Ectodermal cell (in vitro differentiated cells): ENCODE data around the gene PPHLN1.

Experiments used
- H3K27ac ChIP-seq: 2 replicates; pipeline ENCODE4 v1.7.0; 2013; ENCODE audit warnings: mild to moderate bottlenecking, low read depth, low read length; ENCODE audit not compliant: insufficient read depth, poor library complexity, severe bottlenecking
- H3K27me3 ChIP-seq: 2 replicates; pipeline ENCODE4 v1.7.0; 2013; ENCODE audit warnings: mild to moderate bottlenecking, low read length; ENCODE audit not compliant: insufficient read depth, control insufficient read depth, poor library complexity, severe bottlenecking
- H3K36me3 ChIP-seq: one replicate; pipeline ENCODE4 v1.7.0; 2013; ENCODE audit warnings: low read length; ENCODE audit not compliant: control insufficient read depth, insufficient read depth
- H3K4me1 ChIP-seq: one replicate; pipeline ENCODE4 v1.7.0; 2013; ENCODE audit warnings: low read length; ENCODE audit not compliant: control insufficient read depth, insufficient read depth
- H3K4me3 ChIP-seq: 2 replicates; pipeline ENCODE4 v1.7.0; 2013; ENCODE audit warnings: low read depth, low read length, control low read depth; ENCODE audit not compliant: insufficient read depth
- H3K9me3 ChIP-seq: 2 replicates; pipeline ENCODE4 v1.7.0; 2013; ENCODE audit warnings: mild to moderate bottlenecking, low read length, moderate library complexity; ENCODE audit not compliant: control insufficient read depth
- WGBS, 2 experiments: methylation state at CpG; one replicate each; pipeline ENCODE4 v1.1.7; 2013; ENCODE audit warnings: missing lambda C conversion rate in 2 of 2; 5-methylcytosine and 5-hydroxymethylcytosine counted together

The PPHLN1 gene

DNA sequence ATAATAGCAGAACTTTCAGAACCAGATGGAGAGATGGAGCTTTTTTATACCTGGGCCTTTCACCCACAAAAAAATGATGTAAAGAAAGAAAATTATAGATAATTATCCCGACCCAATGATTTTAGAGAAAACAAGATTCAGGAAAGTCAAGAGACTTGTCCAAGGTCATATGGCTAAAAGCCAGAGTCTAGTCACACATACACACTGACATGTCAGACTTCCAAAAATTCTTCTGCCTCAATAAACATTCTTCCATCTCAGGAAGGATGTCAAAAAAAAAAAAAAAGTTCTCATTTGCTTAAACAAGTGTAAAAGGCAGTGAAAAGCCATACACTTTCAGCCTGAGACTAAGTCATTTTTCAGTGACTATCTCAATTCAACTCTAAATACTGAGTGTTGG lies 147.6 kb downstream of the PPHLN1 start:
- Histone ChIP-seq H3K4me1 (peaks cover 41% of the 10 kb centered on the region), H3K27me3 (no peaks in the 10 kb centered on the region), H3K36me3 (no peaks in the 10 kb centered on the region), H3K4me3 (no peak overlapping the region), H3K9me3 (no peaks in the 10 kb centered on the region), H3K27ac (no peak overlapping the region)
- 82 to 100% methylated on average over 1 of the region's 1 CpG for WGBS, 2 experiments

DNA sequence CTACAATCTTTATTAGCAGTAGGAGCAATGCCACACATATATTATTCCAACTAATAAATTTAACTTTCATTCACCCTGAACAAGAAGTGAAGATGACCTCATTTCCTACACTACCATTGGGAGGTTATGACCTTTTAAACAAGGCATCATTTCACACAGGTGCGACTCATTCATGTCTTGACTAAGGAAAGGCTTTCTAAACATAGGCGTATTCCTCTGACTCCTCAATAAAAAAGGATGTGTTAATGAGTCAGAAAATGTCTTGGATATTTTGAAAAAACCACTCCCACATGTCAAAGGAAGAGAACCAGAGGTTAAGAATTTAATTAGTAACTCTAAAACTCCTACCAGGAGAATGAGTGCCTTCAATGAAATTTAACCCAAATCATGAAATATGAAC lies 148.4 kb downstream of the PPHLN1 start:
- Histone ChIP-seq H3K36me3 (no peaks in the 10 kb centered on the region), H3K9me3 (no peaks in the 10 kb centered on the region), H3K27ac (peak overlapping the region; percentile 23), H3K4me1 (peaks cover 32% of the 10 kb centered on the region), H3K27me3 (no peaks in the 10 kb centered on the region), H3K4me3 (no peak overlapping the region)
- WGBS, 2 experiments: 85 to 100% methylated on average over 1 to 2 of the region's 2 CpGs

DNA sequence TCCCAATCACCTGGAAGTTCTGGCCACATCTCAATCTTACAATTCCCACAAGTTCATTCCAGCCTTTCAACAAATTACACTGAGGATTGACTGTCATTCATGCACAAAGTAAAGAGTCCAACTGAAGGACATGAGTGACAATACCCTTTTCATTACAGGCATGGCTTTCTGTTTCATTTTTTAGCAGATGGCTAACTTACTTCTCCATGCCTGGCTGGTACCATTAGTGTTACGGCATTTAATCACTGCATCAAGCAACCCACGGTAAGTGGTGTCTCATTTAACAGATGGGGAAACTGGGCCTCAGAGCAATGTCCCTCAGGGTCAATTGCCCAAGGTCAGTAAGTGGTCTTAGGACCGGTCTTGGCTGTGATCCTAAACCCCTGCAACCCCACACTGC lies 149.1 kb downstream of the PPHLN1 start:
- Histone ChIP-seq H3K4me3 (no peak overlapping the region), H3K36me3 (no peaks in the 10 kb centered on the region), H3K4me1 (peaks cover 25% of the 10 kb centered on the region), H3K27ac (no peak overlapping the region), H3K27me3 (peaks cover under 1% of the 10 kb centered on the region), H3K9me3 (no peaks in the 10 kb centered on the region)
- 65 to 69% methylated on average over 3 of the region's 3 CpGs for WGBS, 2 experiments

DNA sequence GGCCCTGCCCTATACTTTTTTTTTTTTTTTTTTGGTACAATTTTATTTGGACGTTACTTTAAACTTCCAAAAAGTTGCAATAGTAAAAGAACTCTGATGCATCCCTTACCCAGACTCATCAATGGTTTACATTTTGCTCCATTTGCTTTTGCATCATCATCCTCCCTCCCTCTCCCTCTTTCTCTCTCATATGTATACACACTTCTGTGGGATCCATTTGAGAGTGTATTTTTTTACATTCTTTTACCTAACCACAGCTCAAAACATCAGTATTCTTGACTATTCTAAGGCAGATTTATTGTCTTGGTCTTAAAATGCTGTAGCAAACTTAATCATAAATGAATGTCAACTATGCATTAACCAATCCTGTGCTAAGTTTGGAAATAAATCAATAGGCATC lies 152.0 kb downstream of the PPHLN1 start:
- Histone ChIP-seq H3K9me3 (no peaks in the 10 kb centered on the region), H3K27ac (no peak overlapping the region), H3K4me1 (peaks cover 17% of the 10 kb centered on the region), H3K27me3 (peaks cover 18% of the 10 kb centered on the region), H3K36me3 (no peaks in the 10 kb centered on the region), H3K4me3 (no peak overlapping the region)
- WGBS, 2 experiments: 75 to 100% methylated on average over 1 of the region's 1 CpG

DNA sequence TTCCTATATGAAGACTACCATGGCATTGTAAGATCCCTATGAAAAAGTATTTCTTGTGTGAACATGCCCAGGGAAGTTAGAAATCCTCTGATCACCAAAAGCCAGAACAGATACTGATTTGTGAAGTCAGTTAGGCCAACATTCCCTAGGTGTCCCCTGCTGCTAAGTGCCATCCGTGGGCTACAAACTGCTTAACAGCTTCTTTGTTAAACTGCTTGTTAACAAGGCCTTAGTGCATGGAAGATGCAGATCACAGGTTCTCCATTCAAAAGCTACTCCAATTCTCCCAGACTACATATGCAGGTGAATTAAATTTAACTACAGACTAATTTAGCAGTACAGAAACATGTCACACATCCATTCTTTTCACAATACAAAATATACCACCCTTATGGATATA lies 155.4 kb downstream of the PPHLN1 start:
- Histone ChIP-seq H3K27ac (no peak overlapping the region), H3K9me3 (no peaks in the 10 kb centered on the region), H3K36me3 (no peaks in the 10 kb centered on the region), H3K27me3 (peaks cover 46% of the 10 kb centered on the region), H3K4me1 (peaks cover 17% of the 10 kb centered on the region), H3K4me3 (no peak overlapping the region)
- WGBS, 2 experiments: 0% methylated on average over 1 of the region's 1 CpG

DNA sequence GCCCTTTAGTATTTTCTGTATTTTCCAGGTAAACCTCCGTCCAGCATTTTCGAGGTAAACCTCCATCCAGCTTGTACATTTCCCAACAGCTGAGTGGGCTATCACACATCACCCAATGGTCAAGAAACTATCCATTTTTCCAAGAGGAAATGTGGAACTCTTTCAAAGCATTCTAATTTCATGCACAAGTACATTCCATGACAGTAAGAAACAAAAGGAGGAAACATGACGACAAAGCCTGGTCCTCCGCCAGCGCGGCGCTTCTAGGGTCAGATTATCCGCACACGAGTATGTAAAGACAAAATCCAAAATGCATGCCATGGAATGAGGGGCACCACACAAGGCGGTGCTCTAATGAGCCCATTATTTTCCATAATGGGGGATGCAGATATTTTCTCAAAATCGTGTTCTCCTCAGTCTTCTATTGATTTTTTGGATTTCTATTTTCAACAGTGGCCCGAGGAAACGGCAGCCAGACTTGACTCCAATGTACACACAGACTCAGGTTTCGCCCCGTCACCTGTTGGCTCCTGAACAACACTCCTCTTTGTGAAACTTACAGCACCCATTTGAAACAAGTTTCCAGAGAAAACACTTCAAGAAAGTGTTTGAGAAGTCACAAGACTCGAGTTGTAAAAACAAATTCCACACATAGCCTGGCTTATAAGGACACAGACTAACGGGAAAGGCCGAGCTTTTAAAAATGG lies 156.2 kb downstream of the PPHLN1 start:
- H3K4me3 ChIP-seq: peak overlapping the region; percentile 66
- peaks cover 17% of the 10 kb centered on the region for H3K4me1 ChIP-seq
- no peaks in the 10 kb centered on the region for H3K36me3 ChIP-seq
- H3K9me3 ChIP-seq: no peaks in the 10 kb centered on the region
- H3K27me3 ChIP-seq: peaks cover 51% of the 10 kb centered on the region
- 6 to 9% methylated on average over 18 of the region's 18 CpGs for WGBS, 2 experiments
- no peak overlapping the region for H3K27ac ChIP-seq

DNA sequence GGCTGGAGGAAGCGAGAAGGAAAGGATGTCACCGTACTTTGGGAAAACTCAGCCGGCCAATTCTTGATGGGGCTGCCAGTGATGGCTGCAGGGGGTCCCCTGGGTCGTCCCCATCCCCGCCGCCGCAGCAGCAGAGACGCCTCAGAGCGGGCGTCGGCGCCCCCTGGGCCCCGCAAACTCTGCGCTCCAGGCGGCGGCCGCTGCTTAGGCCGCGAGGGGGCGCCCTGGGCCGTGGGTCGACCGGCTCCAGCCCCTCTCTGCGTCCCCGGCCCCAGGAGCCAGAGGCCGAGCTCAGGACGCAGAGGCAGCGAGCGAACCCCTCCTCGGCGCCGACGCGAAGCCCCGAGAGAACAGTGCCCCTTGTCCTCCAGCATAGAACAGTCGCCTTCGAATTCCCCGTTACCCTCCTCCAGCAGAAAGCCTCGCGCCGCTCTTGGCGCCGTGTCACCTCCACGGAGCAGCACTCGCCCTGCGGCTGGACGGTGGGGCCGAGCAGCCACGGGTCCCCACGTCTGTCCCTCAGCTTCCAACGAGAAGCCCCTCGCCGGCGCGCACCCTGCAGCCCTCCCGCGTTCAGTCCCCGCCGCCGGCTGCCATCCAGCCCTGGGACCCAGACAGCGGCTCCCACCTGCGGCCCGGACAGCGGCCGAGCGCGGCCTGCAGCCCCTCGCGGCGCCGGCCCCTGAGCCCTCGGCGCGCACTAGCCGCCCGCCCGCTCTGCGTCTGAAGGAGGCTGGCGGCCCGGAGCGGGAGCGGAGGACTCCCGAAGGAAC lies 157.0 kb downstream of the PPHLN1 start:
- H3K36me3 ChIP-seq: no peaks in the 10 kb centered on the region
- peak overlapping the region; percentile 66 for H3K4me3 ChIP-seq
- no peak overlapping the region for H3K27ac ChIP-seq
- WGBS, 2 experiments: 0% methylated on average over 83 of the region's 83 CpGs
- H3K4me1 ChIP-seq: peaks cover 17% of the 10 kb centered on the region
- H3K9me3 ChIP-seq: no peaks in the 10 kb centered on the region
- H3K27me3 ChIP-seq: peaks cover 51% of the 10 kb centered on the region

DNA sequence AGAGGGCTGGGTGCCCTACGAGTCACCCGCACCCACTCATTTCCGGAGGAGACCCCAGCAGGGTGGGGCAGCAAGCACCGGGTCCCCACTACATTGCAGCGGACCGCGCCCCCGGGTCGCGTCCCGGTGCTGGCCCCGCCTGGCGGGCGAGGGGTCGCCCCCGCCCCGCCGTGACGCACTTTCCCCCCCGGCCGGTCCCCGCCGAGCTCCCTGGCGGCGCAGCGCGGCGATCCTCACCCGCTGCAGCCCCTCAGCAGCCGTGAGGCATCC lies 157.5 kb downstream of the PPHLN1 start:
- Histone ChIP-seq H3K4me1 (peaks cover 17% of the 10 kb centered on the region), H3K36me3 (no peaks in the 10 kb centered on the region), H3K27ac (no peak overlapping the region), H3K4me3 (peak overlapping the region; percentile 66), H3K9me3 (no peaks in the 10 kb centered on the region), H3K27me3 (peaks cover 51% of the 10 kb centered on the region)
- WGBS, 2 experiments: 0% methylated on average over 30 of the region's 30 CpGs

DNA sequence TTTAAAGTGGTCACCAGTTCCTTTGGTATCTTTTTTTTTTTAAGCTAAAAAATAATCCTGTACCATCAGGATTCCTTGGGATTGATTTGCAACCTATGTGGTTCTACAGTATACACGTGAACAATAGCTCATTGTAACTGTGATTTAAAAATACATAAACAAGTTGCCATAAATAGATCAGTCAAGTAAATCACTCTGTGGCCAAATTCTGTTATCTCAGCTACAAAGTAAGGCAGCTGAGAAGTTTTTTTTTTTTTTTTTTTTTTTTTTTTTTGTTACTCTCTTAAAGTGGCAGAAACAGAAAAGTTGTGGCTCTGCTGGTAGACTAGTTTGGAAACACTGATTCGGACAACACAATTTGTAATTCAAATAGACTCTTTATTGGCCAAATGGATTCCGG lies 159.0 kb downstream of the PPHLN1 start:
- H3K27me3 ChIP-seq: peaks cover 51% of the 10 kb centered on the region
- H3K4me1 ChIP-seq: peaks cover 17% of the 10 kb centered on the region
- no peak overlapping the region for H3K27ac ChIP-seq
- no peaks in the 10 kb centered on the region for H3K36me3 ChIP-seq
- WGBS, 2 experiments: 21% methylated on average over 2 to 3 of the region's 3 CpGs
- H3K9me3 ChIP-seq: no peaks in the 10 kb centered on the region
- no peak overlapping the region for H3K4me3 ChIP-seq

DNA sequence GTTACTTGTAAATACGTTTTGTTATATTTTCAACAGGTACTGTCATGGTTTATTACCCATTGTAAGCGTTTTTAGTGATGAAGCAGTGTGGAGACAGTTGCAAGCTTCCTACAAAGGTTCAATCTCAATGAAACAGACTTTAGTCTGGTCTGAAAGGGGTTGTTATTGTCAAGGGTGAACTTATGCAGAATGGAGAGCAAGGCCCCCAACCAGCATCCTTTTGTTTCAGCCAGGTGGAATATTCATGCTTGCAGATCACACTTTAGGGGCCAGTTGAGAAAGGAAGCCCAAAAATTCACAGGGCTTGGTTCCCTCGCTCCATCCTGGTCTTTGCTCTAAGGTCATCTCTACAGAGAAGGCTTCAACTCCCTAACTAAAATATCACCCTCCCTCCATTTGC lies 159.9 kb downstream of the PPHLN1 start:
- H3K27me3 ChIP-seq: peaks cover 48% of the 10 kb centered on the region
- H3K4me3 ChIP-seq: no peak overlapping the region
- H3K9me3 ChIP-seq: no peaks in the 10 kb centered on the region
- peaks cover 17% of the 10 kb centered on the region for H3K4me1 ChIP-seq
- H3K27ac ChIP-seq: no peak overlapping the region
- H3K36me3 ChIP-seq: no peaks in the 10 kb centered on the region
- WGBS, 2 experiments: 6 to 12% methylated on average over 3 of the region's 3 CpGs
